ENCODE data around the gene CDC5L.

Gene CDC5L

DNA sequence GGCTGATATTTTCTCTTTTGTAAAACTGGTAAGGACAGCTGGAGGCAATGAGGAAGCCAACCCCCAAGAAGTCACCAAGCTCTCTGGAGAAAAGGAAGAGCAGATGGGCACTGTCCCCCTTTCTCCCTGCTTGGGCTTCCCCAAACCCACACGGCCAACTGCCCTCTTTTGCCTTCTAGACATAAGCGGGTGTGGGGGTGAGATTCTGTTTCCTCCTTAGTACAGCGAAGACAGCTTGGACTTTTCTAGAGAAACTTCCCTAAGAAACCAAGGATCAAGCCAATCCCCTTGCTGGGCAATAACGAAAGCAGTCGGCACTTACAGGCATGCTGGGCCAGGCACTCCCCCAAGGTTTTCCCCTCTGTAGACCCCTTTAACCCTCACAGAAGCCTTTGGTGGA is 110.3 kb downstream of the CDC5L start:
- H3K9me3 ChIP-seq (ENCODE audit: severe bottlenecking), result no peaks in the 10 kb centered on the region
- H3K27me3 ChIP-seq (ENCODE audit: insufficient read depth, poor library complexity, severe bottlenecking), result no peaks in the 10 kb centered on the region
- no peak overlapping the region for H3K27ac ChIP-seq (ENCODE audit: poor library complexity, severe bottlenecking)
- no peak overlapping the region for H3K4me3 ChIP-seq (ENCODE audit: severe bottlenecking)
- H3K36me3 ChIP-seq (ENCODE audit: low read depth), result no peaks in the 10 kb centered on the region
- ATAC-seq (ENCODE audit: low read depth) (no peak), DNase-seq (ENCODE audit: low spot score) (no peak)
- peaks cover 15% of the 10 kb centered on the region for H3K4me1 ChIP-seq (ENCODE audit: insufficient read depth, poor library complexity, severe bottlenecking)
- TF ChIP-seq, protein P1, sequence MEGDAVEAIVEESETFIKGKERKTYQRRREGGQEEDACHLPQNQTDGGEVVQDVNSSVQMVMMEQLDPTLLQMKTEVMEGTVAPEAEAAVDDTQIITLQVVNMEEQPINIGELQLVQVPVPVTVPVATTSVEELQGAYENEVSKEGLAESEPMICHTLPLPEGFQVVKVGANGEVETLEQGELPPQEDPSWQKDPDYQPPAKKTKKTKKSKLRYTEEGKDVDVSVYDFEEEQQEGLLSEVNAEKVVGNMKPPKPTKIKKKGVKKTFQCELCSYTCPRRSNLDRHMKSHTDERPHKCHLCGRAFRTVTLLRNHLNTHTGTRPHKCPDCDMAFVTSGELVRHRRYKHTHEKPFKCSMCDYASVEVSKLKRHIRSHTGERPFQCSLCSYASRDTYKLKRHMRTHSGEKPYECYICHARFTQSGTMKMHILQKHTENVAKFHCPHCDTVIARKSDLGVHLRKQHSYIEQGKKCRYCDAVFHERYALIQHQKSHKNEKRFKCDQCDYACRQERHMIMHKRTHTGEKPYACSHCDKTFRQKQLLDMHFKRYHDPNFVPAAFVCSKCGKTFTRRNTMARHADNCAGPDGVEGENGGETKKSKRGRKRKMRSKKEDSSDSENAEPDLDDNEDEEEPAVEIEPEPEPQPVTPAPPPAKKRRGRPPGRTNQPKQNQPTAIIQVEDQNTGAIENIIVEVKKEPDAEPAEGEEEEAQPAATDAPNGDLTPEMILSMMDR (IDR thresholded peaks at IDR 0.05; ENCODE audit: poor library complexity, severe bottlenecking), result no peak

GRCh38 chr6:44498436-44498835 is 110.9 kb downstream of the CDC5L start:
- H3K36me3 ChIP-seq (ENCODE audit: low read depth), result no peaks in the 10 kb centered on the region
- ATAC-seq (ENCODE audit: low read depth), result no peak
- no peak for DNase-seq (ENCODE audit: low spot score)
- H3K9me3 ChIP-seq (ENCODE audit: severe bottlenecking), result no peaks in the 10 kb centered on the region
- H3K4me1 ChIP-seq (ENCODE audit: insufficient read depth, poor library complexity, severe bottlenecking), result peaks cover 13% of the 10 kb centered on the region
- no peak overlapping the region for H3K4me3 ChIP-seq (ENCODE audit: severe bottlenecking)
- TF ChIP-seq, protein P1 (IDR thresholded peaks at IDR 0.05; ENCODE audit: poor library complexity, severe bottlenecking), result no peak
- H3K27me3 ChIP-seq (ENCODE audit: insufficient read depth, poor library complexity, severe bottlenecking), result no peaks in the 10 kb centered on the region
- H3K27ac ChIP-seq (ENCODE audit: poor library complexity, severe bottlenecking), result no peak overlapping the region

DNA sequence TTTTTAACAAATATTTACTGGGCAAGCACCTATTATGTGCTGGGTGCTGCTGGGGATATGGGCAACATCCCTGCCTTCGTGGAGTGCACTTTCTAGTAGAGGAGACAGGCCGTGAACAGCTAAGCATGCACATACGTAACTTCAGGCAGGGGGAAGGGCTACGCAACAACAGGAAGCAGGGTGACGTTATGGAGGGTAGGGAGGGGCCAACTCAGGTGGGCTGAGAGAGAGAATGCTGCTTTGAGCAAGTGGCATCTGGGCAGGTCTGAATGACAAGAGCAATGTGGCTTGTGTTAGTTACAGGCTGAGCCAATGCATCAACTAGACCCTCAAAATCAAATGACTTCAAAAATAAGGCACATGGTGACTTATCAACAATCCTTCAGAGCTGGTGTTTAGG is 112.1 kb downstream of the CDC5L start:
- DNase-seq (ENCODE audit: low spot score) (no peak), ATAC-seq (ENCODE audit: low read depth) (no peak)
- Histone ChIP-seq H3K27me3 (ENCODE audit: insufficient read depth, poor library complexity, severe bottlenecking) (no peaks in the 10 kb centered on the region), H3K27ac (ENCODE audit: poor library complexity, severe bottlenecking) (no peak overlapping the region), H3K4me3 (ENCODE audit: severe bottlenecking) (no peak overlapping the region), H3K4me1 (ENCODE audit: insufficient read depth, poor library complexity, severe bottlenecking) (peaks cover under 1% of the 10 kb centered on the region), H3K36me3 (ENCODE audit: low read depth) (no peaks in the 10 kb centered on the region), H3K9me3 (ENCODE audit: severe bottlenecking) (no peaks in the 10 kb centered on the region)
- TF ChIP-seq, protein P1 (IDR thresholded peaks at IDR 0.05; ENCODE audit: poor library complexity, severe bottlenecking), result no peak

Data from RWPE2 (cell line).